ENCODE results near the gene NFAM1.

DNA sequence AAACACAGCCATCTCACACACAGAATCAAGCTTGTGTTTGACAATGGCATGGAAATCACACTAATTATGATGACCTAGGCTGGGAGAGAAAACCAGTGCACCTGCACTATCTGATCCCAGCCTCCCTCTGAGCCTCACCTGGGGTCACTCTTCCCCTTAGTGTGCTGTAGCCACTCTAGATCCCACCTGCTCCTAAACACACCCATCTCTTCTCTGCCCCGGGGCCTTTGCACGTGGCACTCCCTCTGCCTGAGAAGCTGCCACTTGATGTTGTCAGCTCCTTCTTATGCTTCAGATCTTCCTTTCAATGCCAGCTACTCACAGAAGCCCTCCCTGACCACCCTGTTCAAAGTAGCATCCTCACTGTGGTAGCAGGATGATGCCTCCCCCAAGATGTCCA is 42.9 kb upstream of the NFAM1 start:
- TF ChIP-seq CTCF (IDR thresholded peaks at IDR 0.05) (no peak), POLR2A (IDR thresholded peaks at IDR 0.05) (no peak)
